Mesendoderm (in vitro differentiated cells): Measurements from ENCODE around the gene PRKX.
"Not testable (repeated sequence)": the region's sequence is repeated elsewhere in the genome, so short reads cannot be mapped to it uniquely, and the experiment has no call there.

ENCODE experiments used
- DNase-seq: peaks from one replicate; pipeline ENCODE4 v3.0.0; 2013
- H2AK5ac ChIP-seq: 2 replicates; pipeline ENCODE4 v1.6.1; 2013; ENCODE audit warnings: low read length, inconsistent platforms
- H2BK120ac ChIP-seq: 2 replicates; pipeline ENCODE4 v1.6.1; 2013; ENCODE audit warnings: low read depth, mild to moderate bottlenecking, low read length, moderate library complexity, mixed read lengths
- H2BK15ac ChIP-seq: replicated peaks from 2 replicates; pipeline ENCODE4 v1.6.1; 2013; ENCODE audit warnings: low read depth, mild to moderate bottlenecking, moderate library complexity
- H2BK5ac ChIP-seq: 2 replicates; pipeline ENCODE4 v1.6.1; 2013; ENCODE audit warnings: low read length, inconsistent platforms
- H3K18ac ChIP-seq: 2 replicates; pipeline ENCODE4 v1.6.1; 2013; ENCODE audit warnings: mild to moderate bottlenecking, low read length, mixed read lengths
- H3K23ac ChIP-seq: one replicate; pipeline ENCODE4 v1.6.1; 2013; ENCODE audit warnings: low read length
- H3K27ac ChIP-seq: 2 replicates; pipeline ENCODE4 v1.5.1; 2013; ENCODE audit warnings: low read depth, mild to moderate bottlenecking, inconsistent platforms, low read length, moderate library complexity
- H3K27me3 ChIP-seq: 2 replicates; pipeline ENCODE4 v1.6.1; 2013; ENCODE audit warnings: low read length, control low read depth, mild to moderate bottlenecking, inconsistent platforms; ENCODE audit not compliant: insufficient read depth, poor library complexity
- H3K36me3 ChIP-seq: 2 replicates; pipeline ENCODE4 v1.6.1; 2013; ENCODE audit warnings: low read length, inconsistent platforms; ENCODE audit not compliant: control insufficient read depth, insufficient read depth
- H3K4ac ChIP-seq: one replicate; pipeline ENCODE4 v1.6.1; 2013; ENCODE audit warnings: low read depth, mild to moderate bottlenecking, low read length, moderate library complexity
- H3K4me1 ChIP-seq: 2 replicates; pipeline ENCODE4 v1.6.1; 2013; ENCODE audit warnings: low read depth, low read length, inconsistent platforms; ENCODE audit not compliant: control insufficient read depth
- H3K4me2 ChIP-seq: 2 replicates; pipeline ENCODE4 v1.6.1; 2013; ENCODE audit warnings: low read length
- H3K4me3 ChIP-seq: 2 replicates; pipeline ENCODE4 v1.5.1; 2013; ENCODE audit warnings: mild to moderate bottlenecking, low read length
- H3K56ac ChIP-seq: one replicate; pipeline ENCODE4 v1.6.1; 2013; ENCODE audit warnings: low read length
- H3K79me1 ChIP-seq: 2 replicates; pipeline ENCODE4 v1.6.1; 2013; ENCODE audit warnings: low read length, inconsistent platforms
- H3K79me2 ChIP-seq: 2 replicates; pipeline ENCODE4 v1.6.1; 2013; ENCODE audit warnings: mild to moderate bottlenecking, low read length; ENCODE audit not compliant: control insufficient read depth, insufficient read depth
- H3K9ac ChIP-seq: 2 replicates; pipeline ENCODE4 v1.6.1; 2013; ENCODE audit warnings: low read length, inconsistent platforms
- H4K5ac ChIP-seq: one replicate; pipeline ENCODE4 v1.6.1; 2013; ENCODE audit warnings: low read length
- H4K8ac ChIP-seq: one replicate; pipeline ENCODE4 v1.6.1; 2013; ENCODE audit warnings: low read depth, mild to moderate bottlenecking, control low read depth, low read length, moderate library complexity
- WGBS: extraction: QIAGEN DNeasy Blood & Tissue Kit; methylation state at CpG from one replicate; pipeline ENCODE4 v1.1.7; 2013; ENCODE audit warnings: low lambda C conversion rate, missing lambda C conversion rate; ENCODE audit not compliant: insufficient coverage; ENCODE audit errors: extremely low coverage; 5-methylcytosine and 5-hydroxymethylcytosine counted together

PRKX gene

DNA sequence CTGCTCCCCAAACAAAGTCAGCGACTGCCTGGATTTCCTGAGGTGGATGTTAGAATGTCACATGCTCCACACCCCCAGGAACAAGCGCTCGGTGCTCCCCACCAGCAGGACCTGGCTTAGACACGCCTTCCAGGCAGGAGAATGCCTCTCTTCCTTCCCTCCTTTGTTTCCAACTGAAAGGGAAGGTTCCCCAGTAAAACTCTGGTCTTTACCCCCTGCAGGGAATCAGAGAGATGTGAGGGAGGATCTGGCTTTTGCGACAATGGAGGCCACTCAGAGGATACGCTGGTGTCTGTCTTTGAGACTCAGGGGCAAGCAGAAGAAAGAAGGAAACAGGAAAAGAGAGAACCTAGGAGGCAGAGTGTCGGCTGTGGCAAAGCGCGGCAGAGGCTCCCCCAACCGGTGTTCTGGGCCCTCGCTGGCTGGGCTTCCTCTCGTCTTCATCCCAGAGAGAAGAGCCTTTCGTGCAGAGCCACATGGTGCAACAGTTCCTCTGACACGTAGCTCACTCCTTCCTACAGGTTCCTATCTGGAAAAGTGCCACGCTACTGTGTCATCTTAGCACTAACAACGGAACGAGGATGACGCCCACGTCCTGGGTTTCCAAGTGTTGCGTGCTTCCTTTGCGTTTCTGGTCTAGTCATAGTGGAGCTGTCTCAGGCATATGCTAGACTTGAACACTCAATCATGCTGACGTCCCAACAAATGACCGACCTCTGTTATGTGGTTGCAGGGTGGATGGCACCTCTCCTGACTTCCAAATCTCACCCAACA lies 73.4 kb downstream of the PRKX start:
- not testable (repeated sequence) for H3K23ac ChIP-seq, H3K18ac ChIP-seq, H3K36me3 ChIP-seq, H2BK5ac ChIP-seq, H3K56ac ChIP-seq, H3K4me3 ChIP-seq, H3K27me3 ChIP-seq, H3K9ac ChIP-seq, H3K4ac ChIP-seq, H3K79me2 ChIP-seq, H2BK120ac ChIP-seq, H3K4me1 ChIP-seq, H4K5ac ChIP-seq, H3K27ac ChIP-seq, H2BK15ac ChIP-seq, H3K4me2 ChIP-seq, H2AK5ac ChIP-seq, H4K8ac ChIP-seq, H3K79me1 ChIP-seq
- WGBS: no CpG with 5 or more reads among the region's 23 CpGs
- DNase-seq: peak; percentile 47

DNA sequence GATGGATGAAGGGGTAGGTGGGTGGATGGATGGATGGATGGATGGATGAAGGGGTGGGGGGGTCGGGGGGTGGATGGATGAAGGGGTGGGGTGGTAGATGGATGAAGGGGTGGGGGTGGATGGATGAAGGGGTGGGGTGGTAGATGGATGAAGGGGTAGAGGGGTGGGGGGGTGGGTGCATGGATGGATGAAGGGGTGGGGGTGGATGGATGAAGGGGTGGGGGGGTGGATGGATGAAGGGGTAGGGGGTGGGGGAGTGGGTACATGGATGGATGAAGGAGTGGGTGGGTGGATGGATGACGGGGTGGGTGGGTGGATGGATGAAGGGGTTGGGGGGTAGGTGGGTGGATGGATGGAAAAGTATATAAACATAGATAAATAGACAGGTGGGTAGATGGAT lies 74.2 kb downstream of the PRKX start:
- H3K27ac ChIP-seq: no peak overlapping the region
- no peak overlapping the region for H4K8ac ChIP-seq
- H2BK120ac ChIP-seq: no peak overlapping the region
- no peak overlapping the region for H3K56ac ChIP-seq
- DNase-seq: no peak
- H2BK5ac ChIP-seq: no peak overlapping the region
- H4K5ac ChIP-seq: no peak overlapping the region
- no peaks in the 10 kb centered on the region for H3K27me3 ChIP-seq
- H2BK15ac ChIP-seq: no peak overlapping the region
- no peaks in the 10 kb centered on the region for H3K4me1 ChIP-seq
- no peaks in the 10 kb centered on the region for H3K79me1 ChIP-seq
- no peaks in the 10 kb centered on the region for H3K36me3 ChIP-seq
- no peak overlapping the region for H3K4me2 ChIP-seq
- H3K18ac ChIP-seq: no peak overlapping the region
- WGBS: no CpG with 5 or more reads among the region's 2 CpGs
- no peaks in the 10 kb centered on the region for H3K79me2 ChIP-seq
- no peak overlapping the region for H3K4me3 ChIP-seq
- H3K4ac ChIP-seq: no peak overlapping the region
- no peak overlapping the region for H3K9ac ChIP-seq
- no peak overlapping the region for H2AK5ac ChIP-seq
- H3K23ac ChIP-seq: no peak overlapping the region

DNA sequence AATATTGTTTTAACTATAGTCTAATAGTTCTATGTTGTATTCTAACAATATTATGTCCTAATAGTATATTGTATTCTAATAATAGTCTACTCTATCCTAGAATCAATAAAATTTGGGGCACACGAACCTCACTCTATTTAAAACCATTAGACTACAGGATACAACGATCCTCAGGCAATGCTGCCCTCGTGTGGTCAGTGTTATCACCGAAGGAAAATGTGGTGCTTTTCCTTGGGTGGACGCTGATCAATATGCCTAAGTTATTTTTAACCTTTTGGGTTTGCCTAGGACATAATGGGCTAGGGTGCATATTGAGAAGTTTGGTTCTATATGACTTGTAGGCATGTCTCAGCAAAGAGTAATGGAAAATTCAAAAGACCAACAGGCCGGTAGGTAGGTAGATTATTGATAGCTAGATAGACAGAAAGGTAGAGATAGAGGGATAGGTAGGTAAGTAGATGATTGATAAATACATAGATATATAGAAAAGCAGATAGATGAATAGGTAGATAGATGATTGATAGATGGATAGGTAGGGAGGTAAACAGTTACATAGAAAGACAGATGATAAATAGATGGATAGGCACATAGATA lies 75.1 kb downstream of the PRKX start:
- no peak overlapping the region for H2BK5ac ChIP-seq
- DNase-seq: peak; percentile 29
- no peaks in the 10 kb centered on the region for H3K36me3 ChIP-seq
- no peak overlapping the region for H3K18ac ChIP-seq
- no peaks in the 10 kb centered on the region for H3K79me1 ChIP-seq
- no peaks in the 10 kb centered on the region for H3K27me3 ChIP-seq
- H3K4me1 ChIP-seq: no peaks in the 10 kb centered on the region
- no peak overlapping the region for H2AK5ac ChIP-seq
- no peak overlapping the region for H3K56ac ChIP-seq
- no peak overlapping the region for H4K5ac ChIP-seq
- no peak overlapping the region for H3K23ac ChIP-seq
- H3K27ac ChIP-seq: no peak overlapping the region
- no peaks in the 10 kb centered on the region for H3K79me2 ChIP-seq
- H3K4me3 ChIP-seq: no peak overlapping the region
- no peak overlapping the region for H4K8ac ChIP-seq
- H2BK120ac ChIP-seq: no peak overlapping the region
- H2BK15ac ChIP-seq: no peak overlapping the region
- no peak overlapping the region for H3K4ac ChIP-seq
- H3K4me2 ChIP-seq: no peak overlapping the region
- WGBS: no CpG with 5 or more reads among the region's 6 CpGs
- no peak overlapping the region for H3K9ac ChIP-seq

DNA sequence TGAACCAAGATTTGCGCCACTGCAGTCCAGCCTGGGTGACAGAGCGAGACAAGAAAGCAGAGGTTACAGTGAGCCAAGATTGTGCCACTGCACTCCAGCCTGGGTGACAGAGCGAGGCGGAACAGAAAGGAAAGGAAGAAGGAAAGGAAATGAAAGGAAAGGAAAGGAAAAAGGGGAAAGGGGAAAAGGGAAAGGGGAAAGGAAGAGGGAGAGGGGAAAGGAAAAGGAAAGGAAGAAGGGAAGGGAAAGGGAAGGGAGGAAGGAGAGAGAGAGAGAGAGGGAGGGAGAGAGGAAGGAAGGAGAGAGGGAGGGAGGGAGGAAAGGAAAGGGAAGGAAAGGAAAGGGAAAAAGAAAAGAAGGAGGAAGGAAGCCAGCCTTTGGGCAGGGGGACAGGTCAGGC lies 76.6 kb downstream of the PRKX start:
- no peak overlapping the region for H3K23ac ChIP-seq

DNA sequence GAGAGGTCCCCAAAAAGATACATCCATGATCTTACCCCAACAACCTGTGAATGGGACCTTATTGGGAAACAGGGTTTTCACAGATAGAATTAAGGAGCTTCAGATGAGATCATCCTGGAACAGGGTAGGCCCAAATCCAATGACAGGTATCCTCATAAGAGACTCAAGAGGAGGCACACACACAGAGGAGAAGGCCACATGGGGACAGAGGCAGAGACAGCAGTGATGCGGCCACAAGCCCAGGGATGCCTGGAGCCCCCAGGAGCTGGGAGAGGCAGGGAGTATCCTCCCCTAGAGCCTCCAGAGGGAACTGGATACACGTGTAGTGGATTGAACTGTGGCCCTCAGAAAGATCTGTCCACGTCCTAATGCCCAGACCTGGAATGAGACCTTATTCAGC lies 82.3 kb downstream of the PRKX start:
- Histone ChIP-seq H3K18ac (no peak overlapping the region), H2BK120ac (no peak overlapping the region), H2BK5ac (no peak overlapping the region), H3K27ac (no peak overlapping the region), H3K79me1 (no peaks in the 10 kb centered on the region), H3K9ac (no peak overlapping the region), H3K27me3 (no peaks in the 10 kb centered on the region), H3K4me2 (no peak overlapping the region), H3K4me3 (no peak overlapping the region), H3K56ac (no peak overlapping the region), H3K79me2 (no peaks in the 10 kb centered on the region), H3K4me1 (no peaks in the 10 kb centered on the region), H2AK5ac (no peak overlapping the region), H4K5ac (no peak overlapping the region), H2BK15ac (no peak overlapping the region), H3K36me3 (no peaks in the 10 kb centered on the region), H3K4ac (no peak overlapping the region), H3K23ac (no peak overlapping the region), H4K8ac (no peak overlapping the region)
- DNase-seq: no peak
- no CpG with 5 or more reads among the region's 3 CpGs for WGBS

More for the DNA sequence above, 76.6 kb downstream of the PRKX start:
- H3K9ac ChIP-seq: no peak overlapping the region
- no peak overlapping the region for H3K27ac ChIP-seq
- no CpG with 5 or more reads among the region's 4 CpGs for WGBS
- H2BK15ac ChIP-seq: no peak overlapping the region
- no peak overlapping the region for H3K4me3 ChIP-seq
- H2AK5ac ChIP-seq: no peak overlapping the region
- H3K79me2 ChIP-seq: no peaks in the 10 kb centered on the region
- no peak overlapping the region for H3K4ac ChIP-seq
- no peak overlapping the region for H3K4me2 ChIP-seq
- H3K18ac ChIP-seq: no peak overlapping the region
- H3K4me1 ChIP-seq: no peaks in the 10 kb centered on the region
- no peak overlapping the region for H4K8ac ChIP-seq
- H3K36me3 ChIP-seq: no peaks in the 10 kb centered on the region
- no peak overlapping the region for H2BK5ac ChIP-seq
- no peaks in the 10 kb centered on the region for H3K79me1 ChIP-seq
- no peak overlapping the region for H3K56ac ChIP-seq
- H3K27me3 ChIP-seq: no peaks in the 10 kb centered on the region
- no peak overlapping the region for H4K5ac ChIP-seq
- no peak for DNase-seq
- H2BK120ac ChIP-seq: no peak overlapping the region

DNA sequence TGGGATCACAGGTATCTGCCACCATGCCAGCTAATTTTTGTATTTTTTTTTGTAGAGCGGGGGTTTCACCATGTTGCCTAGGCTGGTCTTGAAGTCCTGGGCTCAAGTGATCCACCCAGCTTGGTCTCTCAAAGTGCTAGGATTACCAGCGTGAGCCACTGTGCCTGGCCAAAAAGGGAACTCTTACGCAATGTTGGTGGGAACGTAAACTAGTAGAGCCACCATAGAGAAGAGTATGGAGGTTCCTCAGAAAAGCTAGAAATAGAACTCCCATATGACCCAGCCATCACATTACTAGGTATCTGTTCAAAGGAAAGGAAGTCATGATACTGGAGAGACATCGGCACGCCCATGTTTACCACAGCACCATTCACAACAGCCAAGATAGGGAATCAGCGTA lies 85.9 kb downstream of the PRKX start:
- Histone ChIP-seq H4K5ac (no peak overlapping the region), H3K4me3 (no peak overlapping the region), H3K23ac (no peak overlapping the region), H2BK120ac (no peak overlapping the region), H3K27me3 (no peaks in the 10 kb centered on the region), H3K9ac (no peak overlapping the region), H2BK15ac (no peak overlapping the region), H3K4ac (no peak overlapping the region), H3K4me1 (no peaks in the 10 kb centered on the region), H3K79me1 (no peaks in the 10 kb centered on the region), H3K4me2 (no peak overlapping the region), H2AK5ac (no peak overlapping the region), H2BK5ac (no peak overlapping the region), H3K18ac (no peak overlapping the region), H3K79me2 (no peaks in the 10 kb centered on the region), H3K27ac (no peak overlapping the region), H3K56ac (no peak overlapping the region), H3K36me3 (no peaks in the 10 kb centered on the region), H4K8ac (no peak overlapping the region)
- no CpG with 5 or more reads among the region's 7 CpGs for WGBS
- no peak for DNase-seq
